Caco-2 (cell line): ENCODE results near the gene SMOC2. TPM values are rescaled to one million over a fixed set of nuclear protein-coding genes. Genes with fewer than 3 reads are reported as not detected.

ENCODE experiments used
- BruUV-seq: library from RNA; stranded (reverse); fragments of 400-500 nt; replicated peaks from 2 replicates; lab custom pipeline; 2021; lab: Mats Ljungman, UMichigan
- CTCF ChIA-PET: fragments of 300-600 bp; sonication (Branson Sonifier 250); formaldehyde crosslinking; loops from one replicate; lab custom pipeline; 2022; ENCODE audit warnings: antibody characterized with exemption; lab: Charles Lee
- POLR2A ChIA-PET: fragments of 300-600 bp; sonication (Branson Sonifier 250); formaldehyde crosslinking; loops from one replicate; lab custom pipeline; 2022; ENCODE audit warnings: antibody characterized with exemption; lab: Charles Lee
- DNase-seq, 2 experiments: peaks; one replicate each; pipeline versions ENCODE4 v3.0.0 to v3.0.0-alpha.2; 2020 to 2022
- H3K27me3 ChIP-seq: replicated peaks from 2 replicates; pipeline ENCODE4 v1.6.0; 2011; ENCODE audit warnings: low read length; ENCODE audit not compliant: control insufficient read depth, insufficient read depth
- H3K36me3 ChIP-seq: 2 replicates; pipeline ENCODE4 v1.5.1; 2011; ENCODE audit warnings: low read length; ENCODE audit not compliant: control insufficient read depth, insufficient read depth
- H3K4me1 ChIP-seq: fragments of 250-450 bp; sonication (Bioruptor Pico); 2 replicates; pipeline ENCODE4 v1.5.1; 2020; ENCODE audit warnings: mild to moderate bottlenecking
- H3K4me3 ChIP-seq: 2 replicates; pipeline ENCODE4 v1.5.1; 2011; ENCODE audit warnings: low read depth, mild to moderate bottlenecking, control low read depth, low read length
- H3K9me3 ChIP-seq: fragments of 250-450 bp; sonication (Bioruptor Pico); 2 replicates; pipeline ENCODE4 v1.5.1; 2020; ENCODE audit warnings: mild to moderate bottlenecking, moderate library complexity
- H3K27ac Mint-ChIP-seq: one replicate; pipeline ENCODE4 v1.8.0; 2022; ENCODE audit warnings: mixed read lengths; ENCODE audit not compliant: unreplicated experiment
- H3K27me3 Mint-ChIP-seq: one replicate; pipeline ENCODE4 v1.8.0; 2022; ENCODE audit warnings: mixed read lengths; ENCODE audit not compliant: insufficient read depth, unreplicated experiment
- H3K36me3 Mint-ChIP-seq: one replicate; pipeline ENCODE4 v1.8.0; 2022; ENCODE audit warnings: mild to moderate bottlenecking, mixed read lengths; ENCODE audit not compliant: insufficient read depth, unreplicated experiment
- H3K4me1 Mint-ChIP-seq: one replicate; pipeline ENCODE4 v1.8.0; 2022; ENCODE audit warnings: low read depth, mixed read lengths; ENCODE audit not compliant: unreplicated experiment
- H3K4me3 Mint-ChIP-seq: one replicate; pipeline ENCODE4 v1.8.0; 2022; ENCODE audit warnings: mild to moderate bottlenecking, moderate library complexity, mixed read lengths; ENCODE audit not compliant: unreplicated experiment
- H3K9me3 Mint-ChIP-seq: one replicate; pipeline ENCODE4 v1.8.0; 2022; ENCODE audit warnings: mixed read lengths; ENCODE audit not compliant: unreplicated experiment
- CTCF ChIP-seq, 2 experiments: fragments of 200-600 bp in 1 of 2; IDR thresholded peaks; 1 replicate in 1 of 2; 2 replicates in 1 of 2; pipeline versions ENCODE4 v1.5.1 to v1.8.0; 2011 to 2022; ENCODE audit warnings: antibody characterized with exemption in 1 of 2, control low read depth in 1 of 2, inconsistent platforms in 1 of 2, low read depth in 1 of 2, low read length in 1 of 2, mild to moderate bottlenecking in 1 of 2, moderate library complexity in 1 of 2; ENCODE audit not compliant: insufficient read depth in 1 of 2, severe bottlenecking in 1 of 2, unreplicated experiment in 1 of 2
- intact Hi-C: fragments of 100-400 bp; cut with micrococcal nuclease; formaldehyde crosslinking; loops from one replicate; pipeline ENCODE4 v1.10.0; 2022; ENCODE audit not compliant: unreplicated experiment
- total RNA-seq: library from RNA; stranded (reverse); gene quantifications from 2 replicates; pipeline ENCODE4 v1.2.3, GENCODE V29; 2022

The SMOC2 gene
- total RNA-seq, 1 experiment from 2014 or later = 2.8 TPM

- BruUV-seq = no TSS peak
- Histone ChIP-seq H3K9me3 (no peaks in the 10 kb centered on the region), H3K27me3 (no peaks in the 10 kb centered on the region), H3K4me1 (no peaks in the 10 kb centered on the region), H3K4me3 (no peak overlapping the region), H3K36me3 (no peaks in the 10 kb centered on the region)
- Mint-ChIP-seq H3K36me3 (no peaks in the 10 kb centered on the region), H3K4me3 (no peak overlapping the region), H3K4me1 (no peaks in the 10 kb centered on the region), H3K27me3 (peaks cover 3% of the 10 kb centered on the region), H3K27ac (no peak overlapping the region), H3K9me3 (no peaks in the 10 kb centered on the region)
- intact Hi-C loops = no loop called here
- TF ChIP-seq CTCF (IDR thresholded peaks at IDR 0.05; ENCODE audit: insufficient read depth in 1 of 2, low read depth in 1 of 2, low read length in 1 of 2, severe bottlenecking in 1 of 2, unreplicated experiment in 1 of 2) = no peak
- POLR2A ChIA-PET = no interaction called here
- CTCF ChIA-PET = no interaction called here
- DNase-seq = no peak
Measured at GRCh38 chr6:168404560-168404959, 36.4 kb upstream of the SMOC2 start.

GRCh38 chr6:168407842-168408241, 33.1 kb upstream of the SMOC2 start:
- no peak for DNase-seq
- BruUV-seq = no TSS peak
- Mint-ChIP-seq H3K27me3 (no peaks in the 10 kb centered on the region), H3K4me1 (no peaks in the 10 kb centered on the region), H3K36me3 (no peaks in the 10 kb centered on the region), H3K27ac (no peak overlapping the region), H3K4me3 (no peak overlapping the region), H3K9me3 (no peaks in the 10 kb centered on the region)
- Histone ChIP-seq H3K4me1 (no peaks in the 10 kb centered on the region), H3K9me3 (no peaks in the 10 kb centered on the region), H3K27me3 (no peaks in the 10 kb centered on the region), H3K36me3 (no peaks in the 10 kb centered on the region), H3K4me3 (no peak overlapping the region)
- POLR2A ChIA-PET = no interaction called here
- intact Hi-C loops = no loop called here
- CTCF ChIA-PET = no interaction called here
- no peak for TF ChIP-seq CTCF (IDR thresholded peaks at IDR 0.05; ENCODE audit: insufficient read depth in 1 of 2, low read depth in 1 of 2, low read length in 1 of 2, severe bottlenecking in 1 of 2, unreplicated experiment in 1 of 2)

GRCh38 chr6:168408504-168409136, 32.4 kb upstream of the SMOC2 start:
- no TSS peak for BruUV-seq
- H3K36me3 Mint-ChIP-seq = no peaks in the 10 kb centered on the region
- intact Hi-C loops = no loop called here
- Histone ChIP-seq H3K9me3 (no peaks in the 10 kb centered on the region), H3K36me3 (no peaks in the 10 kb centered on the region), H3K4me3 (no peak overlapping the region), H3K4me1 (no peaks in the 10 kb centered on the region), H3K27me3 (no peaks in the 10 kb centered on the region)
- H3K4me3 Mint-ChIP-seq = no peak overlapping the region
- no peaks in the 10 kb centered on the region for H3K27me3 Mint-ChIP-seq
- ChIA-PET POLR2A (no interaction called here), CTCF (interaction anchor here (0.6 to 0.7 kb wide), 2 partner anchors 43 to 502 kb away, joined by 3 to 10 read pairs; no protein-coding TSS in a partner anchor)
- H3K9me3 Mint-ChIP-seq = no peaks in the 10 kb centered on the region
- TF ChIP-seq CTCF (IDR thresholded peaks at IDR 0.05; ENCODE audit: insufficient read depth in 1 of 2, low read depth in 1 of 2, low read length in 1 of 2, severe bottlenecking in 1 of 2, unreplicated experiment in 1 of 2) = no peak
- no peaks in the 10 kb centered on the region for H3K4me1 Mint-ChIP-seq
- no peak overlapping the region for H3K27ac Mint-ChIP-seq
- peak in 1 of 2 experiments; percentile 9 for DNase-seq
